Ishikawa (cell line): ENCODE measurements around the gene CENPV.

Source experiments
- CEBPB ChIP-seq: IDR thresholded peaks from 2 replicates; pipeline ENCODE4 v1.6.1; 2012
- CREB1 ChIP-seq: IDR thresholded peaks from 2 replicates; pipeline ENCODE4 v1.6.1; 2012; ENCODE audit warnings: low read depth
- EP300 ChIP-seq: IDR thresholded peaks from 2 replicates; pipeline ENCODE4 v1.6.1; 2012; ENCODE audit warnings: borderline replicate concordance
- FOXM1 ChIP-seq: IDR thresholded peaks from 2 replicates; pipeline ENCODE4 v1.6.1; 2012; ENCODE audit warnings: low read depth, borderline replicate concordance
- NFIC ChIP-seq: IDR thresholded peaks from 2 replicates; pipeline ENCODE4 v1.6.1; 2012
- USF1 ChIP-seq: IDR thresholded peaks from 2 replicates; pipeline ENCODE4 v1.6.1; 2012
- YY1 ChIP-seq: IDR thresholded peaks from 2 replicates; pipeline ENCODE4 v1.6.1; 2012; ENCODE audit warnings: low read depth
- TF ChIP-seq, protein P1 (sequence below): IDR thresholded peaks from 2 replicates; pipeline ENCODE4 v1.6.1; 2012

GRCh38 chr17:16354585-16354984 lies 1.3 kb upstream of the CENPV start:
- TF ChIP-seq NFIC (no peak), YY1 (no peak), EP300 (no peak), CEBPB (no peak), CREB1 (no peak), USF1 (no peak), FOXM1 (no peak)
- TF ChIP-seq, protein P1, sequence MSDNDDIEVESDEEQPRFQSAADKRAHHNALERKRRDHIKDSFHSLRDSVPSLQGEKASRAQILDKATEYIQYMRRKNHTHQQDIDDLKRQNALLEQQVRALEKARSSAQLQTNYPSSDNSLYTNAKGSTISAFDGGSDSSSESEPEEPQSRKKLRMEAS, result no peak
